GM18907 (cell line): ENCODE results near the gene FLVCR1.
"Not testable (repeated sequence)": the region's sequence is repeated elsewhere in the genome, so short reads cannot be mapped to it uniquely, and the experiment has no call there.

Experiments used
- ATAC-seq: cut with Tn5 transposase; IDR thresholded peaks from one replicate; pipeline ENCODE4 v1.9.1; 2021; ENCODE audit warnings: mild to moderate bottlenecking, moderate library complexity; ENCODE audit not compliant: unreplicated experiment

Gene FLVCR1

GRCh38 chr1:212914110-212914509 is 56.0 kb downstream of the FLVCR1 start:
- ATAC-seq, result not testable (repeated sequence)

- ATAC-seq, result no peak
These were observed 56.7 kb downstream of the FLVCR1 start for GRCh38 chr1:212914789-212915188.

GRCh38 chr1:212915245-212916091 is 57.4 kb downstream of the FLVCR1 start:
- no peak for ATAC-seq

- no peak for ATAC-seq
These were observed 58.5 kb downstream of the FLVCR1 start for GRCh38 chr1:212916481-212917133.

GRCh38 chr1:212917134-212917485 is 59.0 kb downstream of the FLVCR1 start:
- no peak for ATAC-seq

GRCh38 chr1:212917858-212918257 is 59.8 kb downstream of the FLVCR1 start:
- ATAC-seq, result no peak

GRCh38 chr1:212918824-212919223 is 60.7 kb downstream of the FLVCR1 start:
- ATAC-seq, result no peak

- no peak for ATAC-seq
These were observed 62.2 kb downstream of the FLVCR1 start for GRCh38 chr1:212920246-212920645.

- ATAC-seq, result no peak
These were observed 62.8 kb downstream of the FLVCR1 start for GRCh38 chr1:212920896-212921295.

GRCh38 chr1:212922016-212922415 is 63.9 kb downstream of the FLVCR1 start:
- ATAC-seq, result no peak

GRCh38 chr1:212926372-212926771 is 68.3 kb downstream of the FLVCR1 start:
- no peak for ATAC-seq

- ATAC-seq, result peak; percentile 81
These were observed 70.5 kb downstream of the FLVCR1 start for GRCh38 chr1:212928323-212929291.

- ATAC-seq, result peak; percentile 51
These were observed 73.1 kb downstream of the FLVCR1 start for GRCh38 chr1:212930986-212931678.

GRCh38 chr1:212933815-212934471 is 75.9 kb downstream of the FLVCR1 start:
- ATAC-seq, result no peak

GRCh38 chr1:212935387-212935981 is 77.4 kb downstream of the FLVCR1 start:
- no peak for ATAC-seq

GRCh38 chr1:212937034-212937433 is 79.0 kb downstream of the FLVCR1 start:
- ATAC-seq, result no peak

GRCh38 chr1:212938846-212939245 is 80.8 kb downstream of the FLVCR1 start:
- ATAC-seq, result no peak

- ATAC-seq, result no peak
These were observed 83.4 kb downstream of the FLVCR1 start for GRCh38 chr1:212941452-212941851.

- ATAC-seq, result no peak
These were observed 84.8 kb downstream of the FLVCR1 start for GRCh38 chr1:212942679-212943392.
